HG02571 (cell line): ENCODE measurements around the gene GPR89A.
"Not testable (repeated sequence)": the region's sequence is repeated elsewhere in the genome, so short reads cannot be mapped to it uniquely, and the experiment has no call there.

ENCODE experiments used
- ATAC-seq: cut with Tn5 transposase; IDR thresholded peaks from one replicate; pipeline ENCODE4 v1.9.1; 2021; ENCODE audit warnings: mild to moderate bottlenecking, moderate library complexity; ENCODE audit not compliant: unreplicated experiment

Gene GPR89A

GRCh38 chr1:145716641-145717345 lies 109.0 kb downstream of the GPR89A start:
- ATAC-seq = no peak

GRCh38 chr1:145717833-145718232 lies 110.0 kb downstream of the GPR89A start:
- ATAC-seq = no peak

- ATAC-seq = not testable (repeated sequence)
Measured at GRCh38 chr1:145718465-145718864, 110.7 kb downstream of the GPR89A start.

- no peak for ATAC-seq
Measured at GRCh38 chr1:145719230-145720079, 111.7 kb downstream of the GPR89A start, which contains the start of gene CD160. TSS of gene CD160 (plus strand) at chr1:145719499. CDS start at chr1:145728328, 8,829 bp downstream.
